ENCODE results near the gene NTN1.

The NTN1 gene

DNA sequence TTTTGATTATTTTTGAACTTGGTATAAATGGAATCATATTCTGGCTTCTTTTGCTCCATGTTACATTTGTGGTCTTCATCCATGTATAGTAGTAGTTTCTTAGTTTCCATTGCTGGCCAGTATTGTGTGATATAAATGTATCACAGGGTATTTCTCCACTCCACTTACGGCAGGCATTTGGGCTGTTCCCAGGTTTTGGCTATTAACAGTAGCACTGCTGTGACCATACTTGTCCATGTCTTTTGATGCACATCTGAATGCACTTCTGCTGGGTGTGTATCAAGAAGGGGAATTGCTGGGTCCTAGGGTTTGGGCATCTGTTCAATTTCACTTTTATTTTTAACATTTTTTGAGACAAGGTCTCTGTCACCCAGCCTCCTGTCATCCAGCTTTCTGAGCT, 13.9 kb downstream of the NTN1 start:
- DNase-seq (ENCODE audit: low read depth in 2 of 2, low spot score in 1 of 2): no peak

DNA sequence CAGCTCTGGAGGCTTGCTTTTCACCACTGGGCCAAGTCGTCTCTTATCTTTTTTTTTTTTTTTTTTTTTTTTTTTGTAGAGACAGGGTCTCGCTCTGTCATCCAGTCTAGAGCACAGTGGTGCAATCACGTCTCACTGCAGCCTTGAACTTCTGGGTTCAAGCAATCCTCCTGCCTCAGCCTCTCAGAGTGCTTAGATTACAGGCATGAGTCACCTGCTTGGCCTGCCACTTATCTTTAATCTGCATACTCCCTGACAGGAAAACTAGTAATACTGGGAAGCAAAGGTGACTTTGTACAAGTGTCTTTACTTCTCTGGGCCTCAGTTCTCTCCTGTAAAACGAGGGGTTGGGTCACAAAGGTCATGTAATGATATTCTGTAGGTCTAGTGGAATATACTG, 15.0 kb downstream of the NTN1 start:
- DNase-seq (ENCODE audit: low read depth in 2 of 2, low spot score in 1 of 2): no peak

DNA sequence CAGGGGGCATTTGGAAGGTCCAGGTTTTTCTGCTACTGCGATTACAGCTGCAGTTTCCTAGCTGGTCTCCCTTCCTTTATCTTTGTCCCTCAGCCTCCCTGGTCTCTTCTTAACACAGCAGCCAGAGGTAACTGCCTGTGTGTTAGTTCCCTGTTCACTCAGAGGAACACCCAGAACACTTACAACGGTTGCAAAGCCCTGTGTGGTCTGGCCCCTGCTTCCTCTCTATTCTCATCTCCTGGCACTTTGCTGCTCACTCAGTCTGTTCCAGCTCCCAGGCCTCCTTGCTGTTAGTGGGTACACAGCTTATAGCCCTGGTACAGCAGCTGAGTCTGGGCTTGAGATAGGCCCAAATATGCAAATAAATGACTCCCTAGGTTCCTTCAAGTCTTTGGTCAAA, 16.4 kb downstream of the NTN1 start:
- no peak for DNase-seq (ENCODE audit: low read depth in 2 of 2, low spot score in 1 of 2)

DNA sequence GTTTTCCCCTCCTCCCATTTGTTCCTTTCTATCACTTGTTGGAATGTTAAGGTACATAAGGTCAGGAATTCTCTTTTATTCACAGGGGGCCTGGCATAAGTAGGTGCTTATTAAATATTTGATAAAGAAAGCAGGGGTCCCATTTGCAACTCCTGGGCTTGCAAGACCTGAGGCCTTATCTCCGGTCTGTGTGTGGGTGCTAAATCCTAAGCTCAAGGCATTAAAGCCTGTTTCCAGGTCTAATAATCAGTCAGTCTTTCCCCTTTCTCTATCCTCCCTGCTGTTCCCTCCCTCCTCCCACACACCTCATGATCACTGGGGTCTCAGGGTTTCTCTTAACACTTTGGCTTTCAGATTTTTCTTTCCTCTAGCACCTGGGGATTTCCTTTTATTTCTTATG, 17.1 kb downstream of the NTN1 start:
- no peak for DNase-seq (ENCODE audit: low read depth in 2 of 2, low spot score in 1 of 2)

DNA sequence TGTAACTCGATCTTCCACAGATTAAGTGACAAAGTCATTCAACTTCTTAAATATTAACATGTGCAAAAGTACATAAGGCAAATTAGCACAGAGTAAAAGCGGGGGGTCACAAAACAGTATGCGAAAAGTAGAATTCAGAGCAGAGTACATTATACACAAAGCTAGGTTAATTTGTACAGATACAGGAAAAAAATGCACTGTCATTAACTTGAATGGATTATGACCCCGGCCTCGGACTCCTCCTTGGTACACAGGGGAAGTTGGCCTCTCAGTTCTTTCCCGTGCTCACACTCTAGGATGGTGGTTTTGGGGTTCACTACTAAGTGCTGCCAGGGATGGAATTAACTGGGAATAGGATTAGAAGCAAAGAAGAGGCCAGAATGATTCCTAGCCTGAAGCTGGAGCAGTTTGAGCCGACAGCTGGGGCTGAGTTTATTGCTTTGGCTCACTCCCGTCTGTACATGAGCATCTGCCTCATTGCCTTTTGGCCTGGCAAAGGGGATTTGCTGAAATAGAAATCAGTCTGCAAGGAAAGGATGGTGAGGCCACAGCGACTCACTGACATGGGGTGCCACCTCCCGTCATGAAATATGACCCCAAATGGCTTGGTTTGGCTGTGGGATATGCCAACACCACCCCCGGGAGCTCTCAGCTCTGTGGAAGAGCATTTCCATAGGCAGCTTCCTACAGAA, 23.6 kb downstream of the NTN1 start:
- no peak for DNase-seq (ENCODE audit: low read depth in 2 of 2, low spot score in 1 of 2)

DNA sequence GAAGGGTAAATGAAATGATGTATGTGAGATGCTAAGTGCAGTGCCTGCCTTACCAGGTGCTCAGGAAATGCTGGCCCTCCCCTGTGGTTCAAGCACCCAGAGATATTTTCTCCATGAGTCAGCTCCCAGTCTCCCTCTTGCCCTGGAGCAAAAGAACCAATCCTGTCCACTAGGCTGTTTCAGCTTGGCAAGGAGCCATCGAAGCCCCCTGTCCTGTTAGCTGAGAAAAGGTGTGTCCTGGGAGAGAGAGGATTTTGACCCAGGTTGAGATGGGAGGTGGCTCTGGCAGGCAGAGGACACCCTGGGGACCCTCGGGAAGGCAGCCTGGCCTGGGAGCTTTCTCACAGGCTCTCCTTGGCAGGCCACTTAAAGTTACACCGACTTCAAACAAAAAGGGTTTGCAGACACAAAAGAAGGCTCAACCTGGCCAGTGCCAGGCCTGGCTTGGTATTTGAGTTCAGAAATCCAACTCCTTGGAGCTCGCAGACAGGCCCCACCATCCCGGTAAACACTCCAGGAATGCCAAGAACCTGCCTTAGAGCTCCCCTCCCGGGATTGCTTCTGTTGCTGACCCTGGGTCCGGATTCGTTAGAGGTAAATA, 29.6 kb downstream of the NTN1 start:
- no peak for DNase-seq (ENCODE audit: low read depth in 2 of 2, low spot score in 1 of 2)

DNA sequence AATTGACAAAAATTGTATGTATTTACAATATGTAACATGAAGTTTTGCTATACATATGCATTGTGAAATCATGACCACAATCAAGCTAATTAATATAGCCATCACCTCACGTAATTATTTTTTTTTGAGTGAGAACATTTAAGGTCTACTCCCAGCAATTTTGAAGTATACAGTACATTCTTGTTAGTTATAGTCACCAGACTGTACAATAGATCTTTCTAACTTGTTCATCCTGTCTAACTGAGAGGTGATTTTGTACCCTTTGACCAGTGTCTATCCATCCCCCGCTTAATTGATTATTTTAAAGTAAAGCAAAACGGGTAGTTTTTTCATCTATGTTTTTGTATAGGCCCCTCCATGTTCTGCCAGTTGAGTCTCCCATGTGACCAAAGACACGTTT, 30.3 kb downstream of the NTN1 start:
- DNase-seq (ENCODE audit: low read depth in 2 of 2, low spot score in 1 of 2): no peak

DNA sequence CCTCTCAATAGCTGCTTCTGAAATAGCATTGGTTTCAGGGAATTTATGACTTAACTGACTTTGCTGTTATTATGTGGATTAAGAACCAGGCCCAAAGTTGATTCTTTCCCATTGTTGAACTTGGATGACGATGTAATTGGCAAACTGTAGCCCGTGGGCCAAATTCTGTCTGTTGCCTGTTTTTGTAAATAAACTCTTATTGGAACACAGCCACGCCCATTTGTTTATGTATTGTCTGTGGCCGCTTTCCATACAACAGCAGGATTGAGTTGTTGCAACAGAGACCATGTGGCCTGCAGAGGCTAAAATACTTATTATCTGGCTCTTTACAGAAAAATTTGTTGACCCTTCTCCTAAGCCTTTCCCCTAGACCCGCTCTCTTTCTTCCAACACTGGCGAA, 31.6 kb downstream of the NTN1 start:
- DNase-seq (ENCODE audit: low read depth in 2 of 2, low spot score in 1 of 2): no peak

DNA sequence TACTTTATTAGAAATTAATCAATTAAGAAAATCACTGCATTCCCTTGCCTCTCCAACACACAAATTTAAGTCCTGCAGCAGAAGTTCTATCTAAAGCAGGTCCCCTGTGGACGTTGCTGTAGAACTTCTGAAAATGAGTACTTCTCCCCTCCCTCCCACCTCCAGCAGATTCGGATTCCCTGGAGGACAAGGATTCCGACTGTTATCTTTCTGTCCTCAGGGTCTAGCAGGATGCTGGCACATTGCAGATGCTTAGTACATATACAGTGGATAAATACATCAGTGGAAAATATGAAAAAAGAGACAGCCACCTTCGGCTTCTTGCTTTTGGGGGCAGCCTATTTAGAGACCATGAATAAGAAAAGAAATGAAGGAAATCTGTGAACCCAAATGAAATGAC, 32.1 kb downstream of the NTN1 start:
- DNase-seq (ENCODE audit: low read depth in 2 of 2, low spot score in 1 of 2): no peak

DNA sequence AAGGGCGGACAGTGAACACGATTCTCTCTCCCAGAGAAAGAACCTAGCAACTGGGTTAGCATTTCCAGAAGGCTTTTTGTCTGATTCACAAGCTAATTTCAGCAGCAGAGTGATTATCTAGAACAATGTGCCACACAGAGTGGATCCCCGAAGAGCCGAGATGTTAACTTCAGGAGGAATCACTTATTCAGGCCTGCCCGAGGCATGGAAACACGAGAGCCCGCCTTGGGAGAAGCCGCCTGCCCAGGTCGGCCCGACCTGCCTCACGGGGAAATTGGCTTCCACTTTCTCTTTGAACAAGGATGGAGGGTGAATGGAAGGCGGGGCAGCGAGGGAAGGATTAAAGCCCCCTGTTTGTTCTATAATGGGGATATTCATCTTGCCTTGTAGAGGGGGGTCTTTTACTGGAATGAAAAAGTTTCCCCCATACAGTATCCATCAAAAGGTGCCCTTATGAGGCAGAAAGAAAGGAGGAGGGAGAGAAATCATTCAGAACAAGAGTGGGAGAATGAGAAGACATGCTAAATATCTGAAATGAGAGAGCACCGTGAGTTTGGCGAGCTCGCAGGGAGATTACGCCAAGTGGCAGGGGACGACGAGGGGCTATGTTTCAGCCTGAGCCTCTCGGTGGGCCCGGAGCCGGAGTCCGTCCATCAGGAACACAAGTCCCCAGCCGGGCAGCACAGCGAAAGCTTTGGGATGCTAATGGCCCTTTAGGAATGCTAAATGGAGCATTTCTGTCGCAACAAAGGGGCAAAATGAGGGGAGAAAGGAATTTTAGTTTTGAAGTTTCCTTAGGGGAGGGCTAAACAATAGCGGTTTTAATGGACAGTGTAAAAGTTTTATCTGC, 33.0 kb downstream of the NTN1 start:
- no peak for DNase-seq (ENCODE audit: low read depth in 2 of 2, low spot score in 1 of 2)

DNA sequence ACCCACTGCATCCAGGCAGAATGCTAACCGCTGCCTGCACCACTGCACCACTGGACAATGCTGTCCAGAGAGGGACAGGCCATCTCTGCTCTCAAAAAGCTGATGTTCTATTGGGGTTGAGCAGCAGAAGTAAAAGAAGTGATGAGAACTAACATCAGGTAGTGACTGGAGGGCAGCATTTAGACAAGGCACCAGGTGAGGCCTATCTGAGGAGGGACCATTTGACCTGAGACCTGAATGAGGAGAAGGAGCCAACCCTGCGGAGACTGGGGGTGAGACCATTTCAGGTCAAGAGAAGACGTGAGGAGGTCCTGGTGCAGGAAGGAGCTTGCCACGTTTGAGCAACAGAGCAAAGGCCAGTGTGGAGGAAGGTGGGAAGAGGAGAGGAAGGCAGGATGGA, 34.0 kb downstream of the NTN1 start:
- DNase-seq (ENCODE audit: low read depth in 2 of 2, low spot score in 1 of 2): no peak

DNA sequence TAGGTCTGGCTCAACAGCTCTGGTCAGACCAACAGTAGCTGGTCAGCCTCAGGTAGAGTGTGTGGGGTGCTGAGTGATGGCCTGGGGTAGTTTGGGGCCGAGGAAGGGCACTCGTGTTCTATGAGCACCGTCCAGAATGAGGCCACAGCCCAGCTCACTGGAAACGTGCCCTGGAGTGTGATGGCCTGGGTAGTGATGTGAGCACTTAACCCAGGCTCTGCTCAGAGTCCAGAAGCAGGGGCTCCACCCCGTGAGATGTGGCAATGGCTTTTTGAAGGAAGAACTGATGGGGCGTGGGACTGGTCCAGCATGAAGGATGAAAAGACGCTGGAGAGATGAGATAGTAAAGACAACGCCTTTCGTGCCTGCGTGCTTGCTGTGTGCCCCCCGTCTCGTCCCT, 35.3 kb downstream of the NTN1 start:
- no peak for DNase-seq (ENCODE audit: low read depth in 2 of 2, low spot score in 1 of 2)

DNA sequence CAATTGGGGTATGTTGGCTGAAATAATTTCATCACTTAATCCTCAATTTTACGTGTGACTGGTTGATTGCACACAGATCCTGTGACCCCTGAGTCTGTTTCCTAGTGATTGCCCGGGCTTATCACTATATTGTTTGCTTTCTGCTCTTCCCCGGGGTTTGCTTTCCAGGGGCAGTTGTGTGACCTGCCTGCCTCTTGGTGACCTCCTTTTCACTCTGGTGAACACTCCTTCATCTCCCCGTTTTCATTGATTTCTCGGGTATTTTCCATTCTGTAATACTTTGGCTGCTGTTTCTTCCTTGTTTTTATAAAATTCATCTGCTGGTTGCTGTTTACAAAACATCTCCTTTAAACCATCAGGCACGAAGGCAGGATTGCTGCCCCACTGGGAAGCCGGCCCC, 36.0 kb downstream of the NTN1 start:
- DNase-seq (ENCODE audit: low read depth in 2 of 2, low spot score in 1 of 2): no peak

DNA sequence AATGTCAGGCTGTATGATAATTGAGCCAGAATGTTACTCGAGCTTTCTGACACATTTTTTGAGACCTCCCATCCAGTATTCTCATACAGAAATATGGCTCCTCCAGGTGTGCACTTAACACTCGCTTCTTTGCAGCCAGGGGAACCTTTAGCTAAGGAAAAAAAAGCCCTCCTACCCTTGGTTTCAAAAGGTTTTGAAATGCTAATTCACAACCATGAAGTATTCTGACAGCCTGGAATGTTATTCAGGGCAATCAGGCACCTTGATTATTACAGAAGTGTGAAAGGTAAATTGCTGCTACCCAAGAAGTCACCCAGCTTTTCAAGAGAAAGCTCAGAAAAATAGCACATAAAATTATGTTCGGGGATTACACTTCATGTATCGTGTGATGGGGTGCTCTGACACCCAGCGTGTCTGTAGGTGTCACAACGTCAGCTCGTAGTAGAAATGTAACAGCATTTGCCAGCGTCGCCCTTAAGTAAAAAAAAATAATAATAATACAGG, 41.1 kb downstream of the NTN1 start:
- DNase-seq (ENCODE audit: low read depth in 2 of 2, low spot score in 1 of 2): no peak

DNA sequence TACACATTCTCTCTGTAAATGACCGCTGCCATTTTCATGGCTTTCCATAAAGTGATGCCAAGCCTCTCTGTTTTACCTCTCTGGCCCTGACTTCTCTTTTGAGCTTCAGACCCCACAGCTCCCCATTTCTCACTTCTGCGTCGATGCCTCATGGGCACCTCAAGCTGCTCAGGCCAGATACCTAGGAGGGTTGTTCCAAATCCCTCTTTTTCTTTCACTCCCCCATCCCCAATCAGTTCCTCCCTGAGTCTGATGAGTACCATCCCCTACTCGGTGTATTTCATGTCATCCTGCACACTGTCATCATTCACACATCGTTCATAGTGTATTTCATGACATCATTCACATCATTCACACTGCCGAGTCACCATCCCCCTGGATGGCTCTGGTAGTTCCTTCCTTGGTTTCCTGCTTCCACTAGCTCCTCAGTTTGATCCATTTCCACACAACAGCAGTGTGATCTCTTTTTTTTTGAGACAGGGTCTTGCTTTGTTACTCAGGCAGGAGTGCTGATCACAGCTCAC, 43.1 kb downstream of the NTN1 start:
- DNase-seq (ENCODE audit: low read depth in 2 of 2, low spot score in 1 of 2): no peak

DNA sequence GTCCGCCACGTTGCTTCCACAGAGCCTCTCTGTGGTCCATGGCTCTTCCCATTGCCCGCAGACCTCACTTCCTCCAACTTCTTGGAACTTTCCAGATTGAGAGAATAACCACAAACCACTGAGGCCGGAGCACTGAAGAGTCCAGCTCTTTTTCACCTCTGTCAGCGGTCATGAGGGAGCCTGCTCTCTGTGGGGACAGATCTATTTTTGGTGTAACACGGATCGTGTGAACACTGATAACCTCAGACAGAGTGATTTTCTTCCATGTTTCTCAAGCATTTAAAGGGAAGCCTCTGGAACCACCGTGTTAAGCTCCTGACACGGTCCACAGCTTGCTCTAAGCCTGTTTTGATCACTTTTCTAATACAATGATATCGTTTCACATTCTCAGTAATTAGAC, 49.7 kb downstream of the NTN1 start:
- DNase-seq (ENCODE audit: low read depth in 2 of 2, low spot score in 1 of 2): no peak

DNA sequence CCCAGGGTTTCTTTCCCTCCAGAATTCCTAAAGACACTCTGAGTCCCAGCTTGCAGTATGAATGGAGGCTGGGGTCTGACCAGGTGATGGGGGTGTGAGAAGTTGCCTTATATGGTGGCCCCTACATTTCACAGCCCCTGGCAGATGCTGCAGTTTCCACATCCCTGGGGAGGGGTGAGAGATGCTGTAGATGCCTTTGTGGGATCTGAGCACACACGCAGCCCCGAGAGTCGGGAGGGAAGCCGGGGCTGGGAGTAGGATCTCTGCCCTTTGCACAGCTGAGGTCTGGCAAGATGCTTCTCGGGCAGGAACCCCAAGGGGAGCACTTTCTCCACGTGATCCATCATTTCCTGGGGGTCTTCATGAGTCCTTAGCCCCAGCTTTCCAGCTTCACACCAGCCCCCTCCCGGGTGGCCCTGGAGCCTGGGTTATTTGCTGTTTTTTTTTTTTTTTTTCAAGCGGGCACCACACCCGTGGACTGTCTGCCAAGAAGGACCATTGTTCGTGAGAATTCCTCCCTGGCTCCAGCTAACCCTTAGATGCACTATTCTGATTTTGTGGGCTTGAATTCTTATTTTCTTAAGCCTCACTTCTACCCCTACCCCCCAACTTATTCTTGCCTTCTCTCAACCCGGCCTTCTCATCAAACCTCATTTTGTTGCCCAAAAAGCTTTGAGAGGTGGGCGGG, 50.6 kb downstream of the NTN1 start:
- no peak for DNase-seq (ENCODE audit: low read depth in 2 of 2, low spot score in 1 of 2)

DNA sequence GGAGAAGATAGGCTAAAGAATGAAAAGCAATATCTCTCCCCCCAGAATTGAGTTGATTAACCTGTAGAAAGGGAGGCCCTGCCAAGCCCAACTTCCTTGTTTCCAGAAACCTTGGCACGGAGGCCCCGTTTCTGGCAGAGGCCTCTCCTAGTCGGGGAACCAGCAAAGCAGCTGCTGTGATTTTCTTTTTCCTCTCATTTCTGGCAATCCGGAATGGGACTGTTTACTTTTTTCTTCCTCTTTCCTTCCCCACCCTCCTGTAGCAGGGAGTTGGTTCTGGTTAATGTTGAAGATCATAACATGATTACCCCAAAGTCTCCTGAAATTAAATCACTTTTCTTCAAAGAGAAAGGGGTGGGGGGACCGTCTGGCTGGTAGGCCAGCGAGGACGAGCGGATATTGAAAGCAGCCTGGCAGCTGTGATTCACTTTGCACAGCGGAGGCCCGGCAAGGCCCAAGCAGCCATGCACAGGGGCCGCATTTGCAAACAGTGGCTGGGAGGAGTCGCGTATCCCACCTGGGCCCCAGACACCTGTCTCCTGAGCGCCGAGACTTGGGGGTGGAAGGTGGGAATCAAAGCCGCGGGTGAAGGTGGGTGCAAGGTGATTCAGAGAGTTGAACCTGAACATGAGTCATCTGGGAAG, 51.5 kb downstream of the NTN1 start:
- no peak for DNase-seq (ENCODE audit: low read depth in 2 of 2, low spot score in 1 of 2)

DNA sequence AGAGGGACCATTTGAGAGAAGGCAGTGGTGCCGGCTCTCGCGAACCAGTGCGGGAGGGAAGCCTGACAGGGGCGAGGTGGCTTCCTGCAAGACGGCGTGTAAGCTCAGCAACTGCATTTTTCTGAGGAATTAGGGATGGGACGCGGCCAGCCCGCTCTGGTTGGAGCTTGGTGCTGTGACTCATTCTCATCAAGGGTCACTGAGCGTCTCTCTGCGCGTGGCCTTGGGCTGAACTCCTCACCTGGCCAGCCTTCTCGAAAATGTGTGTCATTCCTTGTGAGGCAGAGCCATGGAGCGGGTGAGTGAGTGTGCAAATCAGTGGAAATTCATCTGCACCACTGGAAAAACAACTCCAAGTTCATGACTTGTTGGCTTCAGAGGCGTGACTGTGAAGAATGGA, 52.8 kb downstream of the NTN1 start:
- no peak for DNase-seq (ENCODE audit: low read depth in 2 of 2, low spot score in 1 of 2)

DNA sequence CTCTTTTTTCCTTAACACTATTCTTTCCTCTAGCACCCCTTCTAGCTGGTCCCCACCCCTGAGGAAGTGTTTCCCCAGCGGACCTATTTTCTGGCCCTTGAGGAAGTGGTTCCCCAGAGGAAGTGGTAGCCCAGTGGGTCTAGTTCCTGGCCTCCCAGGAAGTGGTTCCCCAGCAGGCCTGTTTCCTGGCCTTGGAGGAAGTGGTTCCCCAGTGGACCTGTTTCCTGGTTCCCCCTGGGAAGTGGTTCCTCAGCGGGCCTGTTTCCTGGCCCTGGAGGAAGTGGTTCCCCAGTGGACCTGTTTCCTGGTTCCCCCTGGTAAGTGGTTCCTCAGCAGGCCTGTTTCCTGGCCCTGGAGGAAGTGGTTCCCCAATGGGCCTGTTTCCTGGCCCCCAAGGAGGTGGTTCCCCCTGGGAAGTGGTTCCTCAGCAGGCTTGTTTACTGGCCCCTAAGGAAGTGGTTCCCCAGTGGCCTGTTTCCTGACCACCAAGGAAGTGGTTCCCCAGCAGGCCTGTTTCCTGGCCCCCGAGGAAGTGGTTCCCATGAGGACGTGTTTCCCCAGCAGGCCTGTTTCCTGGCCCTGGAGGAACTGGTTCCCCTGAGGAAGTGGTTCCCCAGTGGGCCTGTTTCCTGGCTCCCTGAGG, 58.3 kb downstream of the NTN1 start:
- no peak for DNase-seq (ENCODE audit: low read depth in 2 of 2, low spot score in 1 of 2)
